Measurements from ENCODE around the gene POLR2J2. TPM values are rescaled to one million over a fixed set of nuclear protein-coding genes. Genes with fewer than 3 reads are reported as not detected.
A peak's percentile ranks its signal among the peaks of the same experiment; 100 is the strongest.
"Not testable (repeated sequence)": the region's sequence is repeated elsewhere in the genome, so short reads cannot be mapped to it uniquely, and the experiment has no call there.

Gene POLR2J2
- 149 and 150 TPM in 2 replicates for total RNA-seq (2011; cell fraction: chromatin; rRNA removed; ENCODE audit: low replicate concordance)
- 76.4 and 83.8 TPM in 2 replicates for total RNA-seq (2011; cell fraction: nucleolus; rRNA removed)
- 92.4 and 120 TPM in 2 replicates for total RNA-seq (2011; cell fraction: nucleoplasm; rRNA removed)
- total RNA-seq (2014; rRNA removed) (1.4 and 3.3 TPM in 2 replicates), total RNA-seq (2014; rRNA removed; fragmentation: Illumina TruSeq; extraction: Trizol) (5.2 and 5.8 TPM in 2 replicates), total RNA-seq (2015; rRNA removed; fragmentation: Illumina TruSeq; extraction: Trizol) (5.5 and 6.3 TPM in 2 replicates), total RNA-seq (2021) (11.6 and 13.6 TPM in 2 replicates), polyA plus RNA-seq (2011; rRNA removed) (6.3 and 6.8 TPM in 2 replicates), polyA plus RNA-seq (2014; fragmentation: Illumina TruSeq; extraction: Trizol) (1.9 and 2.3 TPM in 2 replicates), polyA plus RNA-seq (2014; fragmentation: Nextera tagmentation; extraction: Ambion mirVana) (1 to 10 TPM in 1 of 2 experiments, under 1 TPM in 1; 0.80 to 1.5 TPM), polyA plus RNA-seq (2014; rRNA removed) (6.1 and 6.7 TPM in 2 replicates), polyA minus RNA-seq (2011; rRNA and poly(A)+ RNA removed) (7.2 and 9.3 TPM in 2 replicates), Bru-seq, nascent RNA (percentile 91 among the genes with signal in this experiment), BruChase-seq, experiment 1, labeled RNA remaining after a 2-hour chase (percentile 87 among the genes with signal in this experiment), BruChase-seq, experiment 2, labeled RNA remaining after a 6-hour chase (percentile 83 among the genes with signal in this experiment)
- polyA plus RNA-seq (2011; cell fraction: cytosol; rRNA removed): 1.1 and 1.9 TPM in 2 replicates
- 15.4 and 25.3 TPM in 2 replicates for polyA plus RNA-seq (2011; cell fraction: nucleus; rRNA removed)
- polyA plus RNA-seq (2012): 2.4 and 2.6 TPM in 2 replicates
- 1.7 and 3.8 TPM in 2 replicates for polyA minus RNA-seq (2011; cell fraction: cytosol; rRNA and poly(A)+ RNA removed)
- 6.3 and 7.7 TPM in 2 replicates for polyA minus RNA-seq (2011; cell fraction: nucleus; rRNA and poly(A)+ RNA removed)
- long read RNA-seq, experiment 1, partial matches to known transcripts: 1 of 3 reads
- long read RNA-seq, experiment 1, other reads (novel, unspliced or antisense): 1 of 3 reads
- long read RNA-seq, experiment 2: 0 reads
- long read RNA-seq, experiment 3: 0 reads

GRCh38 chr7:102671166-102671955 lies at the start of gene POLR2J2:
POLR2J2 (minus strand) TSS chr7:102671663; CDS start chr7:102671601, 62 bp downstream.
- Histone ChIP-seq H3K9ac (ENCODE audit: insufficient read depth in 1 of 2, low read depth in 2 of 2, low read length in 2 of 2) (peak within 1 kb of the TSS; percentile 41 to 78; a peak in 3 of 4 replicates), H3K4me2 (ENCODE audit: insufficient read depth, low read length) (peak within 1 kb of the TSS; percentile 32; the same call in 1 of the 2 replicates), H3K4me3 (peak within 1 kb of the TSS; percentile 43)
- H4K20me1 ChIP-seq (replicated peaks; ENCODE audit: control insufficient read depth, insufficient read depth, low read length); H3K27ac ChIP-seq (ENCODE audit: extremely low read depth, low read depth, low read length); H3K9me1 ChIP-seq (ENCODE audit: control insufficient read depth, insufficient read depth, low read length); H2AFZ ChIP-seq (ENCODE audit: low read depth, low read length); CTCF ChIA-PET (ENCODE audit: low intra/inter-chr PET ratio); H3K9me3 ChIP-seq (replicated peaks; ENCODE audit: control insufficient read depth, insufficient read depth, low read depth, low read length); intact Hi-C loops (cut with micrococcal nuclease); H3K27me3 ChIP-seq (ENCODE audit: control insufficient read depth in 2 of 2, insufficient read depth in 2 of 2, low read length in 2 of 2); BruUV-seq (replicated peaks); H3K36me3 ChIP-seq (ENCODE audit: control insufficient read depth, insufficient read depth, low read length); H3K4me1 ChIP-seq (replicated peaks in 1 of 2; ENCODE audit: control insufficient read depth in 2 of 2, insufficient read depth in 2 of 2, low read length in 2 of 2); POLR2A ChIA-PET; H3K79me2 ChIP-seq (ENCODE audit: control insufficient read depth, insufficient read depth, low read length); FAIRE-seq; TF ChIP-seq ZNF740 (CRISPR knock-in tag; IDR thresholded peaks at IDR 0.05): not testable (repeated sequence)
- peak; percentile 86 to 91 (median 87) for DNase-seq (ENCODE audit: extremely low read depth in 1 of 4, low spot score in 3 of 4)
- WGBS (ENCODE audit: insufficient coverage, low coverage, missing lambda C conversion rate): 8% methylated on average over 2 of the region's 63 CpGs
- peak; percentile 91 for ATAC-seq
- in situ Hi-C loops (cut with MboI): loop anchor here (25.0 kb wide), 2 partner anchors 209 to 359 kb away; partner anchors contain the start of genes ALKBH4 and LRWD1
- TF ChIP-seq POLR2A (conservative IDR thresholded peaks at IDR 0.05) (peak; percentile 29; the same call in 1 of the 2 replicates), ZNF740 (tag; IDR thresholded peaks at IDR 0.05) (peak in 1 of 2 experiments; percentile 72; a peak in 2 of 4 replicates), TAF1 (IDR thresholded peaks at IDR 0.05; ENCODE audit: control insufficient read depth, extremely low read depth, insufficient read depth, low read length, severe bottlenecking) (peak; percentile 42), C11orf30 (IDR thresholded peaks at IDR 0.05; ENCODE audit: low read depth) (peak; percentile 67), GABPA (tag; conservative IDR thresholded peaks at IDR 0.05; ENCODE audit: low read depth) (peak; percentile 71), CTCFL (IDR thresholded peaks at IDR 0.05; ENCODE audit: borderline replicate concordance, insufficient read depth, low read depth, low read length, poor library complexity, severe bottlenecking) (peak; percentile 73), SP2 (IDR thresholded peaks at IDR 0.05; ENCODE audit: extremely low read depth, low read depth, low read length, poor library complexity, severe bottlenecking) (peak; percentile 11), RBFOX2 (IDR thresholded peaks at IDR 0.05; ENCODE audit: low read depth, low read length) (peak; percentile 68), PHF8 (IDR thresholded peaks at IDR 0.05; ENCODE audit: borderline replicate concordance, low read length) (peak; percentile 30; the same call in 1 of the 2 replicates), VEZF1 (CRISPR knock-in tag; IDR thresholded peaks at IDR 0.05) (peak; percentile 78)

Measured in K562 (cell line).